Astrocyte (in vitro differentiated cells and primary cell): Measurements from ENCODE around the gene TRAPPC12. TPM values are rescaled to one million over a fixed set of nuclear protein-coding genes. Genes with fewer than 3 reads are reported as not detected.

Source experiments
- DNase-seq: peaks from one replicate; pipeline ENCODE4 v3.0.0-alpha.2; 2010; ENCODE audit warnings: low read depth
- FAIRE-seq: peaks from 2 replicates; lab custom pipeline; 2011; peaks lifted over from hg19 to GRCh38; lab: Jason Lieb, UNC
- H2AFZ ChIP-seq: 2 replicates; pipeline ENCODE4 v1.6.0; 2012; ENCODE audit warnings: low read depth, low read length, inconsistent platforms
- H3K27ac ChIP-seq: 2 replicates; pipeline ENCODE4 v1.5.1; 2011; ENCODE audit warnings: low read depth, low read length, inconsistent platforms
- H3K27me3 ChIP-seq: 2 replicates; pipeline ENCODE4 v1.6.0; 2011; ENCODE audit warnings: low read length, inconsistent platforms; ENCODE audit not compliant: insufficient read depth
- H3K36me3 ChIP-seq: 2 replicates; pipeline ENCODE4 v1.5.1; 2011; ENCODE audit warnings: low read length, inconsistent platforms; ENCODE audit not compliant: insufficient read depth
- H3K4me1 ChIP-seq: 2 replicates; pipeline ENCODE4 v1.5.1; 2011; ENCODE audit warnings: low read length, inconsistent platforms; ENCODE audit not compliant: insufficient read depth
- H3K4me2 ChIP-seq: 2 replicates; pipeline ENCODE4 v1.6.0; 2012; ENCODE audit warnings: low read length, inconsistent platforms
- H3K4me3 ChIP-seq: 2 replicates; pipeline ENCODE4 v1.5.1; 2011; ENCODE audit warnings: low read depth, mild to moderate bottlenecking, low read length, inconsistent platforms; ENCODE audit not compliant: insufficient read depth
- H3K79me2 ChIP-seq: 2 replicates; pipeline ENCODE4 v1.6.0; 2012; ENCODE audit warnings: mild to moderate bottlenecking, low read length, inconsistent platforms; ENCODE audit not compliant: insufficient read depth
- H3K9ac ChIP-seq: 2 replicates; pipeline ENCODE4 v1.6.0; 2012; ENCODE audit warnings: mild to moderate bottlenecking, low read length, inconsistent platforms
- H3K9me3 ChIP-seq: 2 replicates; pipeline ENCODE4 v1.5.1; 2012; ENCODE audit warnings: low read depth, mild to moderate bottlenecking, low read length, inconsistent platforms; ENCODE audit not compliant: insufficient read depth
- H4K20me1 ChIP-seq: 2 replicates; pipeline ENCODE4 v1.6.0; 2012; ENCODE audit warnings: low read length, inconsistent platforms; ENCODE audit not compliant: insufficient read depth
- H3K27ac Mint-ChIP-seq: one replicate; pipeline ENCODE4 v1.8.0; 2021; ENCODE audit warnings: mild to moderate bottlenecking, mixed read lengths; ENCODE audit not compliant: unreplicated experiment
- H3K27me3 Mint-ChIP-seq: one replicate; pipeline ENCODE4 v1.8.0; 2021; ENCODE audit warnings: low read depth, mixed read lengths; ENCODE audit not compliant: unreplicated experiment
- H3K36me3 Mint-ChIP-seq: one replicate; pipeline ENCODE4 v1.8.0; 2021; ENCODE audit warnings: low read depth, mixed read lengths; ENCODE audit not compliant: unreplicated experiment
- H3K4me1 Mint-ChIP-seq: one replicate; pipeline ENCODE4 v1.8.0; 2021; ENCODE audit warnings: low read depth, mixed read lengths; ENCODE audit not compliant: unreplicated experiment
- H3K4me3 Mint-ChIP-seq: one replicate; pipeline ENCODE4 v1.8.0; 2021; ENCODE audit warnings: mild to moderate bottlenecking, moderate library complexity, mixed read lengths; ENCODE audit not compliant: unreplicated experiment
- H3K9me3 Mint-ChIP-seq: one replicate; pipeline ENCODE4 v1.8.0; 2021; ENCODE audit warnings: mild to moderate bottlenecking, mixed read lengths; ENCODE audit not compliant: unreplicated experiment
- EZH2 ChIP-seq: IDR thresholded peaks from 2 replicates; pipeline ENCODE4 v1.6.1; 2012; ENCODE audit warnings: mild to moderate bottlenecking, low read length, inconsistent platforms; ENCODE audit not compliant: insufficient read depth
- total RNA-seq: library from RNA; stranded (reverse); gene quantifications from 2 replicates; pipeline ENCODE4 v1.2.1, GENCODE V29; 2021
- TF ChIP-seq, protein P1 (sequence below): IDR thresholded peaks from 2 replicates; pipeline ENCODE4 v1.5.1; 2011; ENCODE audit warnings: low read depth, mild to moderate bottlenecking, inconsistent platforms, low read length, moderate library complexity; ENCODE audit not compliant: insufficient read depth

TRAPPC12 gene
- total RNA-seq, 1 donor from 2014 or later, result 62.1 TPM

- H3K4me2 ChIP-seq, result no peak overlapping the region
- H3K27me3 Mint-ChIP-seq, result no peaks in the 10 kb centered on the region
- no peaks in the 10 kb centered on the region for H3K4me1 ChIP-seq
- H3K27me3 ChIP-seq, result no peaks in the 10 kb centered on the region
- no peak overlapping the region for H3K9ac ChIP-seq
- no peak overlapping the region for H3K27ac Mint-ChIP-seq
- H3K4me3 ChIP-seq, result no peak overlapping the region
- H3K79me2 ChIP-seq, result no peaks in the 10 kb centered on the region
- DNase-seq (no peak), FAIRE-seq (no peak)
- H3K9me3 ChIP-seq, result no peaks in the 10 kb centered on the region
- H3K36me3 ChIP-seq, result peaks cover 8% of the 10 kb centered on the region
- H3K27ac ChIP-seq, result no peak overlapping the region
- no peak overlapping the region for H2AFZ ChIP-seq
- no peaks in the 10 kb centered on the region for H3K9me3 Mint-ChIP-seq
- no peaks in the 10 kb centered on the region for H4K20me1 ChIP-seq
- TF ChIP-seq EZH2, result no peak
- TF ChIP-seq, protein P1, sequence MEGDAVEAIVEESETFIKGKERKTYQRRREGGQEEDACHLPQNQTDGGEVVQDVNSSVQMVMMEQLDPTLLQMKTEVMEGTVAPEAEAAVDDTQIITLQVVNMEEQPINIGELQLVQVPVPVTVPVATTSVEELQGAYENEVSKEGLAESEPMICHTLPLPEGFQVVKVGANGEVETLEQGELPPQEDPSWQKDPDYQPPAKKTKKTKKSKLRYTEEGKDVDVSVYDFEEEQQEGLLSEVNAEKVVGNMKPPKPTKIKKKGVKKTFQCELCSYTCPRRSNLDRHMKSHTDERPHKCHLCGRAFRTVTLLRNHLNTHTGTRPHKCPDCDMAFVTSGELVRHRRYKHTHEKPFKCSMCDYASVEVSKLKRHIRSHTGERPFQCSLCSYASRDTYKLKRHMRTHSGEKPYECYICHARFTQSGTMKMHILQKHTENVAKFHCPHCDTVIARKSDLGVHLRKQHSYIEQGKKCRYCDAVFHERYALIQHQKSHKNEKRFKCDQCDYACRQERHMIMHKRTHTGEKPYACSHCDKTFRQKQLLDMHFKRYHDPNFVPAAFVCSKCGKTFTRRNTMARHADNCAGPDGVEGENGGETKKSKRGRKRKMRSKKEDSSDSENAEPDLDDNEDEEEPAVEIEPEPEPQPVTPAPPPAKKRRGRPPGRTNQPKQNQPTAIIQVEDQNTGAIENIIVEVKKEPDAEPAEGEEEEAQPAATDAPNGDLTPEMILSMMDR, result no peak
- H3K36me3 Mint-ChIP-seq, result peaks cover 10% of the 10 kb centered on the region
- H3K4me3 Mint-ChIP-seq, result no peak overlapping the region
- H3K4me1 Mint-ChIP-seq, result no peaks in the 10 kb centered on the region
Measured at GRCh38 chr2:3482363-3482821, 102.9 kb downstream of the TRAPPC12 start.

- H3K27me3 Mint-ChIP-seq, result no peaks in the 10 kb centered on the region
- FAIRE-seq (no peak), DNase-seq (peak; percentile 91)
Measured at GRCh38 chr2:3483227-3483985, 103.9 kb downstream of the TRAPPC12 start.

More at GRCh38 chr2:3483227-3483985, 103.9 kb downstream of the TRAPPC12 start:
- Histone ChIP-seq H3K4me3 (no peak overlapping the region), H3K27ac (no peak overlapping the region), H3K4me1 (no peaks in the 10 kb centered on the region), H3K9ac (no peak overlapping the region), H4K20me1 (no peaks in the 10 kb centered on the region), H3K36me3 (peaks cover 4% of the 10 kb centered on the region), H3K4me2 (no peak overlapping the region), H3K79me2 (no peaks in the 10 kb centered on the region), H3K9me3 (no peaks in the 10 kb centered on the region), H3K27me3 (no peaks in the 10 kb centered on the region), H2AFZ (no peak overlapping the region)
- Mint-ChIP-seq H3K36me3 (peaks cover 10% of the 10 kb centered on the region), H3K4me1 (no peaks in the 10 kb centered on the region), H3K4me3 (no peak overlapping the region), H3K9me3 (no peaks in the 10 kb centered on the region), H3K27ac (no peak overlapping the region)
- TF ChIP-seq EZH2, result no peak
- TF ChIP-seq, protein P1, result no peak
